ENCODE results near the gene CLDN7.

DNA sequence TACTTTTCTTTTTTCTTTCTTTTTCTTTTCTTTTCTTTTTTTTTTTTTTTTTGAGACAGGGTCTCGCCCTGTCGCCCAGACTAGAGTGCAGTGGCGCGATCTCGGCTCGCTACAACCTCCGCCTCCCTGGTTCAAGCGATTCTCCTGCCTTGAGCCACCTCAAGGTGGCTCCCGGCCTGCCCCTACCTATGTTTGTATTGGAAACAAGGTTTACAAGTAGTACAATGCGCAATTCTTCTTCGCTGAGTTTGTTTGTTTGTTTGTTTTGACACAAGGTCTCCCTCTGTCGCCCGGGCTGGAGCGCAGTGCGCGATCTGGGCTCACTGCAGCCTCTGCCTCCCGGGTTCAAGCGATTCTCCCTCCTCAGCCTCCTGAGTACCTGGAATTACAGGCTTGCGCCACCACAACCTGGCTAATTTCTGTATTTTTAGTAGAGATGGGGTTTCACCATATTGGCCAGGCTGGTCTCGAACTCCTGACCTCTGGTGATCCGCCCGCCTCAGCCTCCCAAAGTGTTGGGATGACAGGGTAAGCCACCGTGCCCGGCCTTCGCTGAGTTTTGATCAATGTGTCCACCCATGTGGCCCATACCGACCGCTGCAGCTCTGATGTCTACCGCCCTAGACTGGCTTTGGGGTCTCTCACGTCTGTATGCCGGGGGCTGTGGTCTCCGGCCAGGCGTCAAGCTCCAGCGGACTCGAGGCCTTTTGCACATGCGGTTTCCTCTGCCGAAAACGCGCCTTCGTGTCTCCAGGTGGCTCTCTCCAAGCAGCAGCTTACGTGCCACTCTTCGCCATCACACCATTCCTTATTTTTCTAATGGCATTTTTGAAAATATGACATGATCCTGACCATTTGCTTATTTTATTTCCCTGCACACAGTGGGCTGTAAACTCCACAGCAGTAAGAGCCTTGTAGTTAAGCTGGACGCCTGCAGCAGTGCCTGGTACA lies 33.2 kb upstream of the CLDN7 start:
- TF ChIP-seq, protein P1, sequence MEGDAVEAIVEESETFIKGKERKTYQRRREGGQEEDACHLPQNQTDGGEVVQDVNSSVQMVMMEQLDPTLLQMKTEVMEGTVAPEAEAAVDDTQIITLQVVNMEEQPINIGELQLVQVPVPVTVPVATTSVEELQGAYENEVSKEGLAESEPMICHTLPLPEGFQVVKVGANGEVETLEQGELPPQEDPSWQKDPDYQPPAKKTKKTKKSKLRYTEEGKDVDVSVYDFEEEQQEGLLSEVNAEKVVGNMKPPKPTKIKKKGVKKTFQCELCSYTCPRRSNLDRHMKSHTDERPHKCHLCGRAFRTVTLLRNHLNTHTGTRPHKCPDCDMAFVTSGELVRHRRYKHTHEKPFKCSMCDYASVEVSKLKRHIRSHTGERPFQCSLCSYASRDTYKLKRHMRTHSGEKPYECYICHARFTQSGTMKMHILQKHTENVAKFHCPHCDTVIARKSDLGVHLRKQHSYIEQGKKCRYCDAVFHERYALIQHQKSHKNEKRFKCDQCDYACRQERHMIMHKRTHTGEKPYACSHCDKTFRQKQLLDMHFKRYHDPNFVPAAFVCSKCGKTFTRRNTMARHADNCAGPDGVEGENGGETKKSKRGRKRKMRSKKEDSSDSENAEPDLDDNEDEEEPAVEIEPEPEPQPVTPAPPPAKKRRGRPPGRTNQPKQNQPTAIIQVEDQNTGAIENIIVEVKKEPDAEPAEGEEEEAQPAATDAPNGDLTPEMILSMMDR (conservative IDR thresholded peaks at IDR 0.05; ENCODE audit: low read depth, low read length): no peak; the same call in 1 of the 2 replicates
- TF ChIP-seq EZH2 (IDR thresholded peaks at IDR 0.05; ENCODE audit: low read length, unreplicated experiment): no peak
